Stimulated activated CD8-positive, alpha-beta memory T cell treated with anti-CD3 and anti-CD28 coated beads, Interleukin-2, amount 100 ng/mL, for 48 hours (primary cell): ENCODE results near the gene MRPL36.

Experiments used
- DNase-seq, 2 donors: peaks; one replicate each; pipeline ENCODE4 v3.0.0-alpha.2; 2020; ENCODE audit warnings: low read depth in 2 of 2

The MRPL36 gene

GRCh38 chr5:1781726-1782384, 17.8 kb downstream of the MRPL36 start:
- DNase-seq, result no peak

- DNase-seq, result no peak
These were observed 18.5 kb downstream of the MRPL36 start for GRCh38 chr5:1781107-1781506.

GRCh38 chr5:1780614-1780930, 19.1 kb downstream of the MRPL36 start:
- DNase-seq, result no peak

- DNase-seq, result no peak
These were observed 19.6 kb downstream of the MRPL36 start for GRCh38 chr5:1779782-1780613.

- no peak for DNase-seq
These were observed 20.5 kb downstream of the MRPL36 start for GRCh38 chr5:1779021-1779680.

- DNase-seq, result no peak
These were observed 21.3 kb downstream of the MRPL36 start for GRCh38 chr5:1778138-1779020.

GRCh38 chr5:1777281-1778137, 22.1 kb downstream of the MRPL36 start:
- DNase-seq, result no peak

- DNase-seq, result no peak
These were observed 22.8 kb downstream of the MRPL36 start for GRCh38 chr5:1776831-1777230.

GRCh38 chr5:1772634-1773033, 27.0 kb downstream of the MRPL36 start:
- DNase-seq, result no peak

- DNase-seq, result no peak
These were observed 28.2 kb downstream of the MRPL36 start for GRCh38 chr5:1771149-1772065.

GRCh38 chr5:1770443-1770802, 29.2 kb downstream of the MRPL36 start:
- DNase-seq, result no peak

GRCh38 chr5:1769752-1770442, 29.7 kb downstream of the MRPL36 start:
- no peak for DNase-seq

- DNase-seq, result no peak
These were observed 30.5 kb downstream of the MRPL36 start for GRCh38 chr5:1769017-1769640.

- DNase-seq, result no peak
These were observed 31.2 kb downstream of the MRPL36 start for GRCh38 chr5:1768283-1769000.

- no peak for DNase-seq
These were observed 31.9 kb downstream of the MRPL36 start for GRCh38 chr5:1767524-1768282.

GRCh38 chr5:1765880-1766235, 33.8 kb downstream of the MRPL36 start:
- DNase-seq, result no peak

- DNase-seq, result no peak
These were observed 34.3 kb downstream of the MRPL36 start for GRCh38 chr5:1765141-1765879.
